HG03064 (cell line): Measurements from ENCODE around the gene YWHAE.
"Not testable (repeated sequence)": the region's sequence is repeated elsewhere in the genome, so short reads cannot be mapped to it uniquely, and the experiment has no call there.

Experiments
- ATAC-seq: cut with Tn5 transposase; IDR thresholded peaks from one replicate; pipeline ENCODE4 v1.9.1; 2021; ENCODE audit warnings: low read depth; ENCODE audit not compliant: unreplicated experiment

The YWHAE gene

GRCh38 chr17:1413281-1413791, 13.3 kb upstream of the YWHAE start:
- no peak for ATAC-seq

GRCh38 chr17:1412185-1413110, 12.4 kb upstream of the YWHAE start:
- no peak for ATAC-seq

- no peak for ATAC-seq
These were observed 2.2 kb upstream of the YWHAE start for GRCh38 chr17:1402262-1402586.

- ATAC-seq: no peak
These were observed 917 bp downstream of the YWHAE start for GRCh38 chr17:1398931-1399678.

- ATAC-seq: no peak
These were observed 2.0 kb downstream of the YWHAE start for GRCh38 chr17:1398028-1398427.

- not testable (repeated sequence) for ATAC-seq
These were observed 4.0 kb downstream of the YWHAE start for GRCh38 chr17:1395876-1396665.

- ATAC-seq: no peak
These were observed 8.4 kb downstream of the YWHAE start for GRCh38 chr17:1391577-1391976.

GRCh38 chr17:1390432-1391367, 9.3 kb downstream of the YWHAE start:
- ATAC-seq: no peak

- ATAC-seq: not testable (repeated sequence)
These were observed 12.4 kb downstream of the YWHAE start for GRCh38 chr17:1387490-1388227.

GRCh38 chr17:1386675-1387190, 13.3 kb downstream of the YWHAE start:
- ATAC-seq: not testable (repeated sequence)

GRCh38 chr17:1386265-1386664, 13.8 kb downstream of the YWHAE start:
- ATAC-seq: no peak

- ATAC-seq: no peak
These were observed 14.2 kb downstream of the YWHAE start for GRCh38 chr17:1385861-1386260.

- no peak for ATAC-seq
These were observed 15.1 kb downstream of the YWHAE start for GRCh38 chr17:1384905-1385435.

GRCh38 chr17:1379930-1380313, 20.1 kb downstream of the YWHAE start:
- ATAC-seq: no peak

GRCh38 chr17:1379208-1379929, 20.7 kb downstream of the YWHAE start:
- no peak for ATAC-seq

- not testable (repeated sequence) for ATAC-seq
These were observed 21.6 kb downstream of the YWHAE start for GRCh38 chr17:1378476-1378860.

- ATAC-seq: no peak
These were observed 22.7 kb downstream of the YWHAE start for GRCh38 chr17:1377334-1377733.

GRCh38 chr17:1376061-1376460, 24.0 kb downstream of the YWHAE start:
- no peak for ATAC-seq
